ENCODE measurements around the gene CACNB3.

Gene CACNB3

DNA sequence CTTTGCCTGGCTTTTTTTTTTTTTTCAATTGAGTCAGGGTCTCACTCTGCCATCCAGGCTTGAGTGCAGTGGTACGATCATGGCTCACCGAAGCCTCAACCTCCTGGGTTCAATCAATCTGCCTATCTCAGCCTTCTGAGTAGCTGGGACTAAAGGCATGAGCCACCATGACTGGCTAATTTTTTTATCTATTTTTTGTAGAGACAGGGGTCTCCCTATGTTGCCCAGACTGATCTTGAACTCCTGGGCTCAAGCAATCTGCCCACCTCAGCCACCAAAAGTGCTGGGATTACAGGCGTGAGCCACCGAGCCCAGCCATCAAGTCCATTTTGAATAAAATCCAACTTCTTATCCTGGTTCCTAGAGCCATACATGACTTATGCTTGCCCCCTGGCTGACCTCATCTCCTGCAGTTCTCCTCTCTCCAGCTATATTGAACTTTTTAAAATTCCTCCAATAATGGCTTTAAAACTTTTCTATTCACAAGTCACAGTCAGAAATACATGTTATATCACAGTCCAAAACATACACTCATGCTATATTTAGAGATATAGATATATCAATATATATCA is 57.7 kb downstream of the CACNB3 start:
- H3K4me3 ChIP-seq (ENCODE audit: low read length), result no peak overlapping the region
- DNase-seq (ENCODE audit: low read depth), result no peak
- no peak for TF ChIP-seq CTCF (IDR thresholded peaks at IDR 0.05; ENCODE audit: insufficient read depth, low read depth, low read length, missing control alignments)

Measured in epithelial cell of esophagus (primary cell).